Mesothelial cell of epicardium (in vitro differentiated cells): ENCODE data around the gene CLIC3. TPM values are rescaled to one million over a fixed set of nuclear protein-coding genes. Genes with fewer than 3 reads are reported as not detected.

ENCODE experiments used
- DNase-seq, 2 experiments: peaks; one replicate each; pipeline ENCODE4 v3.0.0; 2021; ENCODE audit warnings: low spot score in 2 of 2; ENCODE audit not compliant: unreplicated experiment in 2 of 2
- H3K27ac Mint-ChIP-seq: 2 replicates; pipeline ENCODE4 v1.8.0; 2021; ENCODE audit warnings: mixed read lengths
- H3K27me3 Mint-ChIP-seq: 2 replicates; pipeline ENCODE4 v1.8.0; 2021; ENCODE audit warnings: low read depth, mixed read lengths
- H3K36me3 Mint-ChIP-seq: 2 replicates; pipeline ENCODE4 v1.8.0; 2021; ENCODE audit warnings: mixed read lengths
- H3K4me1 Mint-ChIP-seq: 2 replicates; pipeline ENCODE4 v1.8.0; 2021; ENCODE audit warnings: mixed read lengths
- H3K4me3 Mint-ChIP-seq: 2 replicates; pipeline ENCODE4 v1.8.0; 2021; ENCODE audit warnings: mild to moderate bottlenecking, moderate library complexity, mixed read lengths
- H3K9me3 Mint-ChIP-seq: 2 replicates; pipeline ENCODE4 v1.8.0; 2021; ENCODE audit warnings: mixed read lengths
- total RNA-seq: library from RNA; stranded (reverse); gene quantifications from 3 replicates; pipeline ENCODE4 v1.2.1, GENCODE V29; 2021
- TF ChIP-seq, protein P1 (sequence below): fragments of 200-600 bp; sonication (generic); IDR thresholded peaks from one replicate; pipeline ENCODE4 v1.5.0; 2021; ENCODE audit warnings: antibody characterized with exemption; ENCODE audit not compliant: unreplicated experiment

CLIC3 gene
- total RNA-seq, 1 donor from 2014 or later = 2.9 TPM

DNA sequence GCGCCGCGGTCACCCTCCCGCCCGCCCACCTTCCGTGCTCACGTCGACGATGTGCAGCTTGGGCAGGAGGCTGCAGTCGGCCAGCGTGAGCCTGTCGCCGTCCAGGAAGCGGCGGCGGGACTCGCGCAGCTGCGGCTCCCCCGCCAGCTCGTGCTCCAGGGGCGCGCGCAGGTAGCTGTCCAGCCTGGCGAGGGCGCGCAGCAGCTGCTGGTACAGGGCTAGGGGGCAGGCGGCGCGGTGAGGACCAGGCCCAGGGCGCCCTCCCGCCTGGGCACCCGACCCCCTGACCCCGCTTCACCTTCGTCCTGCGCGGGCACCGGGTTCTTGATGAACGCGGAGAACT lies 1.5 kb downstream of the CLIC3 start:
- no peak for DNase-seq
- peaks cover 27% of the 10 kb centered on the region for H3K4me1 Mint-ChIP-seq
- H3K9me3 Mint-ChIP-seq = peaks cover 5% of the 10 kb centered on the region

DNA sequence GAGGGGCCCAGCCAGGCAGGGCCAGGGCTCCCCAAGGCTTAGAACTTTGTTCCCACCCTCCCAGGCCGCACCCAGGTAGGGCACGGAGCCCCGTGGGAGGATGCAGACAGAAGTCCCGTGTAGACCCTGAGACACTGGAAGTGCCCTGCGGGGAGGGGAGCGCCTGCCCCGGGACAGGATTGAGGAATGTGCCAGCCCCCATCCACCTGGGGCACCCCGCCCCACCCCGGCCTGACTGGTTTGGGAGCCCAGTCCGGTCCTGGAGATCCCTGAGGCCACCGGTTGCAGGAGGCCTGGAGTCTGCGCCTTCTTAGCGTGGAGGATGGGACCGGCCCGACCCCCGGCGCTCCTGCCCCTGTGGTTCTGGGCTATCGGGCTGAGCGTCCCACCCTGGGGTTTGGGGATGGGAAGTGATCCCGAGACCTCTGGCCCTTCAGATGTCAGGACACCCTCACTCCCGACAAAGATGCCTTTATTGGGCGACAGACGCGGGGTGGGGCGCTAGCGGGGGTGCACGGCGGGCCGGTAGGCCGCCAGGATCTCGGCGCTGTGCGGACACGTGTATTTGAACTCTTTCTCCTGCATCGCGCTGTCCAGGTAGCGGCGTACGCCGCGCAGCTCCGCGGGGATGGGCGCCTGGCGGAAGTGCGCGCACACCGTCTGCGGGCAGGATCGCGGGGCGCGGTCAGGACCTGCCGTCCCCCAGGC lies 2.0 kb downstream of the CLIC3 start:
- no peak overlapping the region for H3K27ac Mint-ChIP-seq
- TF ChIP-seq, protein P1, sequence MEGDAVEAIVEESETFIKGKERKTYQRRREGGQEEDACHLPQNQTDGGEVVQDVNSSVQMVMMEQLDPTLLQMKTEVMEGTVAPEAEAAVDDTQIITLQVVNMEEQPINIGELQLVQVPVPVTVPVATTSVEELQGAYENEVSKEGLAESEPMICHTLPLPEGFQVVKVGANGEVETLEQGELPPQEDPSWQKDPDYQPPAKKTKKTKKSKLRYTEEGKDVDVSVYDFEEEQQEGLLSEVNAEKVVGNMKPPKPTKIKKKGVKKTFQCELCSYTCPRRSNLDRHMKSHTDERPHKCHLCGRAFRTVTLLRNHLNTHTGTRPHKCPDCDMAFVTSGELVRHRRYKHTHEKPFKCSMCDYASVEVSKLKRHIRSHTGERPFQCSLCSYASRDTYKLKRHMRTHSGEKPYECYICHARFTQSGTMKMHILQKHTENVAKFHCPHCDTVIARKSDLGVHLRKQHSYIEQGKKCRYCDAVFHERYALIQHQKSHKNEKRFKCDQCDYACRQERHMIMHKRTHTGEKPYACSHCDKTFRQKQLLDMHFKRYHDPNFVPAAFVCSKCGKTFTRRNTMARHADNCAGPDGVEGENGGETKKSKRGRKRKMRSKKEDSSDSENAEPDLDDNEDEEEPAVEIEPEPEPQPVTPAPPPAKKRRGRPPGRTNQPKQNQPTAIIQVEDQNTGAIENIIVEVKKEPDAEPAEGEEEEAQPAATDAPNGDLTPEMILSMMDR = no peak
- H3K36me3 Mint-ChIP-seq = no peaks in the 10 kb centered on the region
- H3K27me3 Mint-ChIP-seq = peaks cover 2% of the 10 kb centered on the region
- H3K4me1 Mint-ChIP-seq = peaks cover 30% of the 10 kb centered on the region
- H3K4me3 Mint-ChIP-seq = peak overlapping the region; percentile 73
- no peak for DNase-seq
- H3K9me3 Mint-ChIP-seq = peaks cover 5% of the 10 kb centered on the region

More for the DNA sequence above, 1.5 kb downstream of the CLIC3 start:
- TF ChIP-seq, protein P1 = no peak
- H3K27me3 Mint-ChIP-seq = peaks cover 2% of the 10 kb centered on the region
- H3K27ac Mint-ChIP-seq = no peak overlapping the region
- no peaks in the 10 kb centered on the region for H3K36me3 Mint-ChIP-seq
- H3K4me3 Mint-ChIP-seq = no peak overlapping the region

DNA sequence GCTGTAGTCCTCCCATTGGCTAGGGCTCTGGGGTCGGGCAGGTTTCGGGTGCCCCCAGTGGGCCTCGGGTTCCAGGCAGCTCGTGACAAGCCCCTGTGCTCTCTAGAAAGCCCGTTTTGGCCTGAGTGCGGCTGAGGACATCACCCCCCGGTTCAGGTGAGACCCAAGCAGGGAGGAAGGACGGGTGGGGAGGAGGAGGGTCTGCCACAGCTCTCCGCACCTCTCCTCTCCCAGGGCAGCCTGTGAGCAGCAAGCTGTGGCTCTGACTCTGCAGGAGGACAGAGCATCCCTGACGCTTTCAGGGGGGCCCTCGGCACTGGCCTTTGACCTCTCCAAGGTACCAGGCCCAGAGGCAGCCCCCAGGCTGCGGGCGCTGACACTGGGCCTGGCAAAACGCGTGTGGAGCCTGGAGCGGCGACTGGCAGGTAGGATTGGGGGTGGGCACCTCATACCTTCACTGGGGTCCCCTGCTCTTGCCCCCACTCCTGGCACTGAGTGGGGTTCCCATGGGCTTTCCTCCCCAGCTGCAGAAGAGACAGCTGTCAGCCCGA lies 3.5 kb downstream of the CLIC3 start:
- Mint-ChIP-seq H3K4me3 (peak overlapping the region; percentile 73), H3K27me3 (peaks cover 2% of the 10 kb centered on the region), H3K4me1 (peaks cover 29% of the 10 kb centered on the region), H3K36me3 (no peaks in the 10 kb centered on the region), H3K9me3 (peaks cover 5% of the 10 kb centered on the region), H3K27ac (peak overlapping the region; percentile 81)
- DNase-seq = no peak
- TF ChIP-seq, protein P1 = no peak

DNA sequence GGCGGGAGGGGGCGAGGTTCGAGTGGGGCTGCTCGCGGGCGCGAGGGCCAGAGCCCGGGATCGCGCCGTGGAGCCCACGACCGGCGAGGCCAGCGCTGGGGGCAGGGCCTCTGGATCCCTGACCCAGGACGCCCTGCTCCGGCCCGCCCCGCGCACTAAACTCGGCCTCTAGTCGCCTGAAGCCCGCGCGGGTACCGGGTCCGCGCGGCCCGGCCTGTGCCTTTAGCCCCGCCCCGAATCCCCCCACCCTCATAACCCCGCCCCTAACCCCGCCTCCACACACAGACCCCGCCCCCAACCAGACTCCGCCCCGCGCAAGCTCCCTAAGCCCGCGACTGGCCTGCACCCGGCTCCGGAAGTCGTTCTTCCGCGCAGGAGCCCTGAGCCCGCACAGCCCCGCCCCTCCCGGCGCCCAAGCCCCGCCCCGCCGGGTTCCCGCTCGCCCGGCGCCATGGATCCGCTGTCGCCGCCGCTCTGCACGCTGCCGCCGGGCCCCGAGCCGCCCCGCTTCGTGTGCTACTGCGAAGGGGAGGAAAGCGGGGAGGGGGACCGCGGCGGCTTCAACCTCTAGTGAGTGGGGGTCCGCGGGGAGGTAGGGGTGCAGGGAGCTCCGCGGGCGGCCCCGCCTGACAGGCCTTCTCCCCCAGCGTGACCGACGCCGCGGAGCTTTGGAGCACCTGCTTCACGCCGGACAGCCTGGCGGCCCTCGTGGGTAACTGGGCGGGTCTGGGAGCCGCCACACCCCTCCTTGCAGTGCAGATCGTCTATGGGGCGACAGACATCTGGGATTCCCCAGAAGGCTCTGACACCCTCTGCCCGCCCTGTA lies 4.2 kb downstream of the CLIC3 start, which contains the start of gene PAXX:
Gene PAXX (plus strand): TSS at position 430 of the 826 bp plus-strand sequence. CDS start 22 bp downstream, at position 452.
- H3K4me3 Mint-ChIP-seq = peak within 1 kb of the TSS; percentile 73
- H3K27me3 Mint-ChIP-seq = peaks cover 2% of the 10 kb centered on the region

DNA sequence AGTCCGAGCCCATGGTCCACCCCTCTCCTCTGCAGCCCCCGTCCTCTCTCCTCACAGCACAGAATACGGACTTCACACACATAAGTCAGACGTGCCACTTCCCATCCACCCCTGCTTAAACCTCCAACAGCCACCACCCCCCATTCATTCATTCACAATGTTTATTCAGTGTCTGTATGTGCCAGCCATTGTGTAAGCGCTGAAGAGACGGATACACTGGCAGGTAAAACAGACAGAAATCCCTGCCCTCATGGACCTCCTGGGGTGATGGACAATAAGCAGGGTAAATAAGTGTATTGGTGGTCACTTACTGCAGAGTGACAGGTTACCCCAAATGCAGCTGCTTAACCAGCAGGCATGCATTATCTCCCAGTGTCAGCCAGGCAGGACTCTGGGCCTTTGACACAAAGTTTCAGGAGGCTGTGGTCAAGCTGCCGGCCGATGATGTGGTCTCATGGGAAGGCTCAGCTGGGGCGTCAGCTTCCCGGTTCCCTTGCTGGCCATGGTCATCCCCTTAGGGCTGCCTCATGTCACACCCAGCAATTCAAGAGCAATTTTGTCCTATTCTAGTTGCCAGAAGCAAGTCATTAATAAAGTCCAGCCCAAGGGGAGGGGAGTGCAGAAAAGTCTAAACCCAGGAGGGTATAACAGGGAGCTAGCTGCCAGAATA lies 6.0 kb downstream of the CLIC3 start:
- peaks cover 2% of the 10 kb centered on the region for H3K27me3 Mint-ChIP-seq
- no peaks in the 10 kb centered on the region for H3K36me3 Mint-ChIP-seq
- peak overlapping the region; percentile 69 for H3K4me3 Mint-ChIP-seq
- TF ChIP-seq, protein P1 = no peak
- peaks cover 13% of the 10 kb centered on the region for H3K4me1 Mint-ChIP-seq
- peak overlapping the region; percentile 8 for H3K27ac Mint-ChIP-seq
- DNase-seq = no peak
- H3K9me3 Mint-ChIP-seq = peaks cover 5% of the 10 kb centered on the region

More for the DNA sequence above, 4.2 kb downstream of the CLIC3 start, which contains the start of gene PAXX:
- TF ChIP-seq, protein P1 = no peak
- Mint-ChIP-seq H3K9me3 (peaks cover 5% of the 10 kb centered on the region), H3K4me1 (peaks cover 25% of the 10 kb centered on the region), H3K36me3 (no peaks in the 10 kb centered on the region), H3K27ac (peak within 1 kb of the TSS; percentile 81)
- peak; percentile 94 to 97 for DNase-seq
